Hepatocyte (in vitro differentiated cells): Measurements from ENCODE around the gene ANKRD62.
"Not testable (repeated sequence)": the region's sequence is repeated elsewhere in the genome, so short reads cannot be mapped to it uniquely, and the experiment has no call there.

Source experiments
- EZH2 ChIP-seq: fragments of 200-600 bp; sonication (generic); IDR thresholded peaks from 2 replicates; pipeline ENCODE4 v1.6.1; 2016; ENCODE audit warnings: antibody characterized with exemption, mild to moderate bottlenecking, borderline replicate concordance
- TF ChIP-seq, protein P1 (sequence below): fragments of 200-600 bp; sonication (generic); IDR thresholded peaks from 2 replicates; pipeline ENCODE4 v1.5.1; 2016; ENCODE audit warnings: antibody characterized with exemption, mild to moderate bottlenecking; ENCODE audit not compliant: poor library complexity

DNA sequence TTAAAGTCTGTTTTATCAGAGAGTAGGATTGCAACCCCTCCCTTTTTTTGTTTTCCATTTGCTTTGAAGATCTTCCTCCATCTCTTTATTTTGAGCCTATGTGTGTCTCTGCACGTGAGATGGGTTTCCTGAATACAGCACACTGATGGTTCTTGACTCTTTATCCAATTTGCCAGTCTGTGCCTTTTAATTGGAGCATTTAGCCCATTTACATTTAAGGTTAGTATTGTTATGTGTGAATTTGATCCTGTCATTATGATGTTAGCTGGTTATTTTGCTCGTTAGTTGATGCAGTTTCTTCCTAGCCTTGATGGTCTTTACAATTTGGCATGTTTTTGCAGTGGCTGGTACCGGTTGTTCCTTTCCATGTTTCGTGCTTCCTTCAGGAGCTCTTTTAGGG, 45.2 kb downstream of the ANKRD62 start:
- not testable (repeated sequence) for TF ChIP-seq EZH2
- TF ChIP-seq, protein P1, sequence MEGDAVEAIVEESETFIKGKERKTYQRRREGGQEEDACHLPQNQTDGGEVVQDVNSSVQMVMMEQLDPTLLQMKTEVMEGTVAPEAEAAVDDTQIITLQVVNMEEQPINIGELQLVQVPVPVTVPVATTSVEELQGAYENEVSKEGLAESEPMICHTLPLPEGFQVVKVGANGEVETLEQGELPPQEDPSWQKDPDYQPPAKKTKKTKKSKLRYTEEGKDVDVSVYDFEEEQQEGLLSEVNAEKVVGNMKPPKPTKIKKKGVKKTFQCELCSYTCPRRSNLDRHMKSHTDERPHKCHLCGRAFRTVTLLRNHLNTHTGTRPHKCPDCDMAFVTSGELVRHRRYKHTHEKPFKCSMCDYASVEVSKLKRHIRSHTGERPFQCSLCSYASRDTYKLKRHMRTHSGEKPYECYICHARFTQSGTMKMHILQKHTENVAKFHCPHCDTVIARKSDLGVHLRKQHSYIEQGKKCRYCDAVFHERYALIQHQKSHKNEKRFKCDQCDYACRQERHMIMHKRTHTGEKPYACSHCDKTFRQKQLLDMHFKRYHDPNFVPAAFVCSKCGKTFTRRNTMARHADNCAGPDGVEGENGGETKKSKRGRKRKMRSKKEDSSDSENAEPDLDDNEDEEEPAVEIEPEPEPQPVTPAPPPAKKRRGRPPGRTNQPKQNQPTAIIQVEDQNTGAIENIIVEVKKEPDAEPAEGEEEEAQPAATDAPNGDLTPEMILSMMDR: not testable (repeated sequence)
